GM23338 (cell line): ENCODE measurements around the gene TUBB. TPM values are rescaled to one million over a fixed set of nuclear protein-coding genes. Genes with fewer than 3 reads are reported as not detected.

ENCODE experiments used
- ATAC-seq: fragments of 200-7000 bp; cut with Tn5 transposase; 3 replicates; pipeline ENCODE4 v1.9.1; 2020
- DNase-seq: peaks from one replicate; pipeline ENCODE4 v3.0.0-alpha.2; 2015; ENCODE audit warnings: low spot score
- H2AFZ ChIP-seq: fragments of 200-600 bp; sonication (generic); 2 replicates; pipeline ENCODE4 v1.8.0; 2016; ENCODE audit warnings: antibody characterized with exemption, mild to moderate bottlenecking, moderate library complexity
- H3F3A ChIP-seq: fragments of 200-600 bp; sonication (generic); replicated peaks from 2 replicates; pipeline ENCODE4 v1.8.0; 2017; ENCODE audit warnings: antibody characterized with exemption, mixed run types, low read depth
- H3K27ac ChIP-seq: fragments of 200-600 bp; sonication (generic); 2 replicates; pipeline ENCODE4 v1.6.1; 2016; ENCODE audit warnings: low read depth
- H3K27me3 ChIP-seq: fragments of 200-600 bp; sonication (generic); 2 replicates; pipeline ENCODE4 v1.8.0; 2016; ENCODE audit warnings: mild to moderate bottlenecking, mixed run types, moderate library complexity; ENCODE audit not compliant: insufficient read depth
- H3K36me3 ChIP-seq: fragments of 200-600 bp; sonication (generic); 2 replicates; pipeline ENCODE4 v1.8.0; 2016; ENCODE audit warnings: mild to moderate bottlenecking; ENCODE audit not compliant: insufficient read depth
- H3K4me1 ChIP-seq: fragments of 200-600 bp; sonication (generic); 2 replicates; pipeline ENCODE4 v1.8.0; 2016; ENCODE audit warnings: mild to moderate bottlenecking, moderate library complexity; ENCODE audit not compliant: insufficient read depth
- H3K4me2 ChIP-seq: fragments of 200-600 bp; sonication (generic); 2 replicates; pipeline ENCODE4 v1.7.1; 2017; ENCODE audit warnings: mixed run types
- H3K4me3 ChIP-seq: fragments of 200-600 bp; sonication (generic); 2 replicates; pipeline ENCODE4 v1.6.1; 2016; ENCODE audit warnings: mixed run types
- H3K79me2 ChIP-seq: fragments of 200-600 bp; sonication (generic); replicated peaks from 2 replicates; pipeline ENCODE4 v1.8.0; 2017; ENCODE audit warnings: mild to moderate bottlenecking; ENCODE audit not compliant: insufficient read depth
- H3K9me2 ChIP-seq: fragments of 200-600 bp; sonication (generic); 2 replicates; pipeline ENCODE4 v1.8.0; 2017; ENCODE audit not compliant: insufficient read depth
- H4K20me1 ChIP-seq: fragments of 200-600 bp; sonication (generic); replicated peaks from 2 replicates; pipeline ENCODE4 v1.8.0; 2017; ENCODE audit warnings: mild to moderate bottlenecking; ENCODE audit not compliant: insufficient read depth
- H3K27ac Mint-ChIP-seq: 2 replicates; pipeline ENCODE4 v1.8.0; 2020; ENCODE audit warnings: inconsistent platforms, mild to moderate bottlenecking, moderate library complexity, mixed read lengths
- H3K27me3 Mint-ChIP-seq: 3 replicates; pipeline ENCODE4 v1.8.0; 2022; ENCODE audit warnings: low read depth, mild to moderate bottlenecking, moderate library complexity, mixed read lengths, inconsistent platforms; ENCODE audit not compliant: insufficient read depth, poor library complexity
- H3K36me3 Mint-ChIP-seq: 3 replicates; pipeline ENCODE4 v1.8.0; 2021; ENCODE audit warnings: low read depth, mild to moderate bottlenecking, inconsistent platforms, moderate library complexity, mixed read lengths
- H3K4me1 Mint-ChIP-seq: 3 replicates; pipeline ENCODE4 v1.8.0; 2020; ENCODE audit warnings: mild to moderate bottlenecking, inconsistent platforms, mixed read lengths
- H3K4me3 Mint-ChIP-seq: 3 replicates; pipeline ENCODE4 v1.8.0; 2021; ENCODE audit warnings: moderate library complexity, mild to moderate bottlenecking, inconsistent platforms, mixed read lengths
- H3K9me3 Mint-ChIP-seq: 3 replicates; pipeline ENCODE4 v1.8.0; 2020; ENCODE audit warnings: moderate library complexity, mild to moderate bottlenecking, inconsistent platforms, mixed read lengths
- CREB1 ChIP-seq: fragments of 250-450 bp; sonication (Bioruptor Pico); IDR thresholded peaks from 2 replicates; pipeline ENCODE4 v1.5.0; 2020; ENCODE audit warnings: low read depth, mild to moderate bottlenecking, moderate library complexity
- CTCF ChIP-seq, 2 experiments: fragments of 200-600 bp in 1 of 2; sonication (generic) in 1 of 2; conservative IDR thresholded peaks; 2 replicates each; pipeline versions ENCODE4 v1.5.1 to v1.6.1; 2016 to 2017; ENCODE audit warnings: antibody characterized with exemption in 2 of 2, low read depth in 2 of 2, mild to moderate bottlenecking in 2 of 2, moderate library complexity in 1 of 2
- ETS1 ChIP-seq: IDR thresholded peaks from 2 replicates; pipeline ENCODE4 v1.6.1; 2016; ENCODE audit warnings: antibody characterized with exemption
- EZH2 ChIP-seq: fragments of 200-600 bp; sonication (generic); IDR thresholded peaks from one replicate; pipeline ENCODE4 v1.8.0; 2017; ENCODE audit warnings: antibody characterized with exemption, mild to moderate bottlenecking, low read depth; ENCODE audit not compliant: unreplicated experiment
- EZH2phosphoT487 ChIP-seq: fragments of 200-600 bp; sonication (generic); IDR thresholded peaks from one replicate; pipeline ENCODE4 v1.8.1; 2018; ENCODE audit warnings: antibody characterized with exemption; ENCODE audit not compliant: unreplicated experiment
- JUNB ChIP-seq: IDR thresholded peaks from one replicate; pipeline ENCODE4 v1.6.1; 2016; ENCODE audit warnings: antibody characterized with exemption; ENCODE audit not compliant: unreplicated experiment
- NANOG ChIP-seq: IDR thresholded peaks from 2 replicates; pipeline ENCODE4 v1.6.1; 2016; ENCODE audit warnings: antibody characterized with exemption, borderline replicate concordance
- POLR2AphosphoS5 ChIP-seq: IDR thresholded peaks from 2 replicates; pipeline ENCODE4 v1.6.1; 2016; ENCODE audit warnings: antibody characterized with exemption, low read depth
- REST ChIP-seq: IDR thresholded peaks from one replicate; pipeline ENCODE4 v1.6.1; 2018; ENCODE audit warnings: antibody characterized with exemption; ENCODE audit not compliant: unreplicated experiment
- STAT1 ChIP-seq: IDR thresholded peaks from one replicate; pipeline ENCODE4 v1.6.1; 2016; ENCODE audit warnings: antibody characterized with exemption; ENCODE audit not compliant: unreplicated experiment
- ZNF114 ChIP-seq: fragments of 250-450 bp; sonication (Bioruptor Pico); IDR thresholded peaks from 2 replicates; pipeline ENCODE4 v1.5.0; 2020; ENCODE audit warnings: mild to moderate bottlenecking, moderate library complexity
- ZNF331 ChIP-seq: fragments of 250-450 bp; sonication (Bioruptor Pico); IDR thresholded peaks from 2 replicates; pipeline ENCODE4 v1.5.0; 2020; ENCODE audit warnings: low read depth, mild to moderate bottlenecking, moderate library complexity
- ZNF462 ChIP-seq: fragments of 250-450 bp; sonication (Bioruptor Pico); IDR thresholded peaks from 2 replicates; pipeline ENCODE4 v1.5.0; 2020; ENCODE audit warnings: mild to moderate bottlenecking, moderate library complexity
- polyA plus RNA-seq: library from polyadenylated mRNA; unstranded; fragments of >200 nt; fragmentation: Nextera tagmentation; extraction: Ambion mirVana; gene quantifications from 2 replicates; pipeline ENCODE4 v1.2.1, GENCODE V29; 2016
- total RNA-seq: library from RNA; depleted of rRNA; stranded (reverse); fragments of >200 nt; shearing (Covaris generic); gene quantifications from 2 replicates; pipeline ENCODE4 v1.2.3, GENCODE V29; 2014

TUBB gene
- total and polyA plus RNA-seq, 2 experiments from 2014 or later = 1,041 to 1,704 TPM

- peak within 1 kb of the TSS; percentile 80 for H3K27ac Mint-ChIP-seq
- peak within 1 kb of the TSS; percentile 81 for H3K4me2 ChIP-seq
- H3F3A ChIP-seq = peaks cover 12% of the 10 kb centered on the region
- H3K27me3 ChIP-seq = 0 out of 2 replicates have a peak, but pooled peaks cover 5% of the 10 kb centered on the region
- TF ChIP-seq STAT1 = no peak
- no peak for TF ChIP-seq CTCF (conservative IDR thresholded peaks at IDR 0.05; ENCODE audit: low read depth in 2 of 2)
- no peak for TF ChIP-seq ZNF114 (CRISPR knock-in tag)
- TF ChIP-seq REST = no peak
- 0 out of 2 replicates have a peak, but pooled peaks have one; percentile 34 for TF ChIP-seq CREB1 (CRISPR knock-in tag)
- TF ChIP-seq JUNB = no peak
- no peak for TF ChIP-seq NANOG
- no peak for TF ChIP-seq ZNF331 (CRISPR knock-in tag)
- TF ChIP-seq ETS1 = no peak
- TF ChIP-seq POLR2AphosphoS5 = peak; percentile 79
- no peak for TF ChIP-seq EZH2
- no peak for TF ChIP-seq EZH2phosphoT487
- TF ChIP-seq ZNF462 (CRISPR knock-in tag) = no peak
- ATAC-seq = peak; percentile 46
- H3K9me2 ChIP-seq = no peaks in the 10 kb centered on the region
- peaks cover 30% of the 10 kb centered on the region for H3K27me3 Mint-ChIP-seq
- peaks cover under 1% of the 10 kb centered on the region; the same call in 1 of the 2 replicates for H3K79me2 ChIP-seq
- peak; percentile 95 for DNase-seq
- no peaks in the 10 kb centered on the region for H3K36me3 ChIP-seq
- no peaks in the 10 kb centered on the region for H4K20me1 ChIP-seq
- peak within 1 kb of the TSS; percentile 90 for H3K27ac ChIP-seq
- peaks cover 26% of the 10 kb centered on the region for H3K4me1 ChIP-seq
- H2AFZ ChIP-seq = peak within 1 kb of the TSS; percentile 99; the same call in 1 of the 2 replicates
- peak within 1 kb of the TSS; percentile 88 for H3K4me3 Mint-ChIP-seq
- no peaks in the 10 kb centered on the region for H3K9me3 Mint-ChIP-seq
- peaks cover 12% of the 10 kb centered on the region for H3K36me3 Mint-ChIP-seq
- peak within 1 kb of the TSS; percentile 94 for H3K4me3 ChIP-seq
- peaks cover 41% of the 10 kb centered on the region for H3K4me1 Mint-ChIP-seq
These were observed 29.5 kb upstream of the TUBB start, which contains the start of gene NRM for GRCh38 chr6:30690403-30691207. Gene NRM (minus strand): TSS chr6:30690984. CDS start chr6:30690974, 10 bp downstream.
